ENCODE measurements around the gene NDFIP2.

GRCh38 chr13:79496188-79496587, 15.2 kb downstream of the NDFIP2 start:
- TF ChIP-seq CTCF (IDR thresholded peaks at IDR 0.05; ENCODE audit: borderline replicate concordance, extremely low read depth, low read length, poor library complexity, severe bottlenecking) (no peak), EZH2 (IDR thresholded peaks at IDR 0.05; ENCODE audit: borderline replicate concordance, low read depth, low read length, severe bottlenecking) (no peak)
